ENCODE results near the gene RSPH3. TPM values are rescaled to one million over a fixed set of nuclear protein-coding genes. Genes with fewer than 3 reads are reported as not detected.
"Not testable (repeated sequence)": the region's sequence is repeated elsewhere in the genome, so short reads cannot be mapped to it uniquely, and the experiment has no call there.

RSPH3 gene
- 1 to 10 TPM; 6.9 to 7.9 TPM for total RNA-seq
- long read RNA-seq, donor 1, full-length matches to known transcripts = 3 of 4 reads
- long read RNA-seq, donor 1, partial matches to known transcripts = 0 of 4 reads
- long read RNA-seq, donor 1, other reads (novel, unspliced or antisense) = 1 of 4 reads
- long read RNA-seq, donor 2, full-length matches to known transcripts = 10 of 18 reads
- long read RNA-seq, donor 2, partial matches to known transcripts = 0 of 18 reads
- long read RNA-seq, donor 2, other reads (novel, unspliced or antisense) = 8 of 18 reads

GRCh38 chr6:158999666-159000403 lies at the start of gene RSPH3:
RSPH3 (minus strand) TSS chr6:159000202; CDS start chr6:158999550, 652 bp downstream.
- intact Hi-C loops (cut with DNase I) = no loop called here
- DNase-seq (ENCODE audit: low spot score) = peak; percentile 97

GRCh38 chr6:159047891-159048685 lies 48.1 kb upstream of the RSPH3 start:
- intact Hi-C loops (cut with DNase I) = loop anchor here in 1 of 2 donors (10.0 kb wide), 2 partner anchors 87 to 587 kb away; no protein-coding TSS in a partner anchor
- no peak for DNase-seq (ENCODE audit: low spot score)

- intact Hi-C loops (cut with DNase I) = loop anchor here in 1 of 2 donors (10.0 kb wide), 2 partner anchors 89 to 589 kb away; no protein-coding TSS in a partner anchor
- DNase-seq (ENCODE audit: low spot score) = no peak
Measured at GRCh38 chr6:159045801-159046200, 45.8 kb upstream of the RSPH3 start.

GRCh38 chr6:159044899-159045727 lies 45.1 kb upstream of the RSPH3 start, which contains the start of gene TAGAP:
TAGAP (minus strand) TSS chr6:159044991; CDS start chr6:159044146, 845 bp downstream.
- DNase-seq (ENCODE audit: low spot score) = peak; percentile 87
- intact Hi-C loops (cut with DNase I) = loop anchor here in 1 of 2 donors (10.0 kb wide), 2 partner anchors 90 to 590 kb away; no protein-coding TSS in a partner anchor

GRCh38 chr6:159043947-159044346 lies 43.9 kb upstream of the RSPH3 start:
- DNase-seq (ENCODE audit: low spot score) = no peak
- intact Hi-C loops (cut with DNase I) = loop anchor here in 1 of 2 donors (10.0 kb wide), 2 partner anchors 91 to 591 kb away; no protein-coding TSS in a partner anchor

- intact Hi-C loops (cut with DNase I) = loop anchor here in 1 of 2 donors (10.0 kb wide), 2 partner anchors 92 to 592 kb away; no protein-coding TSS in a partner anchor
- no peak for DNase-seq (ENCODE audit: low spot score)
Measured at GRCh38 chr6:159043251-159043650, 43.2 kb upstream of the RSPH3 start.

GRCh38 chr6:159042826-159043181 lies 42.8 kb upstream of the RSPH3 start:
- intact Hi-C loops (cut with DNase I) = loop anchor here in 1 of 2 donors (10.0 kb wide), 2 partner anchors 92 to 592 kb away; no protein-coding TSS in a partner anchor
- no peak for DNase-seq (ENCODE audit: low spot score)

- intact Hi-C loops (cut with DNase I) = loop anchor here in 1 of 2 donors (10.0 kb wide), 2 partner anchors 93 to 593 kb away; no protein-coding TSS in a partner anchor
- no peak for DNase-seq (ENCODE audit: low spot score)
Measured at GRCh38 chr6:159042003-159042825, 42.2 kb upstream of the RSPH3 start.

- intact Hi-C loops (cut with DNase I) = loop anchor here in 1 of 2 donors (10.0 kb wide), 2 partner anchors 94 to 594 kb away; no protein-coding TSS in a partner anchor
Measured at GRCh38 chr6:159041181-159041580, 41.2 kb upstream of the RSPH3 start.

GRCh38 chr6:159039885-159040258 lies 39.9 kb upstream of the RSPH3 start:
- intact Hi-C loops (cut with DNase I) = loop anchor here in 1 of 2 donors (10.0 kb wide), 2 partner anchors 95 to 595 kb away; no protein-coding TSS in a partner anchor
- DNase-seq (ENCODE audit: low spot score) = no peak

More at GRCh38 chr6:159041181-159041580, 41.2 kb upstream of the RSPH3 start:
- no peak for DNase-seq (ENCODE audit: low spot score)

GRCh38 chr6:159038914-159039884 lies 39.2 kb upstream of the RSPH3 start:
- intact Hi-C loops (cut with DNase I) = no loop called here
- DNase-seq (ENCODE audit: low spot score) = no peak

- DNase-seq (ENCODE audit: low spot score); intact Hi-C loops (cut with DNase I): not testable (repeated sequence)
Measured at GRCh38 chr6:159038318-159038717, 38.3 kb upstream of the RSPH3 start.

- intact Hi-C loops (cut with DNase I) = no loop called here
- DNase-seq (ENCODE audit: low spot score) = no peak
Measured at GRCh38 chr6:159037756-159038290, 37.8 kb upstream of the RSPH3 start.

- intact Hi-C loops (cut with DNase I) = no loop called here
- no peak for DNase-seq (ENCODE audit: low spot score)
Measured at GRCh38 chr6:159036673-159037072, 36.7 kb upstream of the RSPH3 start.

- no peak for DNase-seq (ENCODE audit: low spot score)
- intact Hi-C loops (cut with DNase I) = no loop called here
Measured at GRCh38 chr6:159035891-159036290, 35.9 kb upstream of the RSPH3 start.
